Pulmonary artery endothelial cell (primary cell): Measurements from ENCODE around the gene SPATA17. TPM values are rescaled to one million over a fixed set of nuclear protein-coding genes. Genes with fewer than 3 reads are reported as not detected.
"Not testable (repeated sequence)": the region's sequence is repeated elsewhere in the genome, so short reads cannot be mapped to it uniquely, and the experiment has no call there.

Experiments used
- DNase-seq: peaks from one replicate; pipeline ENCODE4 v3.0.0-alpha.2; 2011; ENCODE audit warnings: low read depth, low spot score
- total RNA-seq: library from RNA; depleted of rRNA; stranded (reverse); fragments of >200 nt; gene quantifications from 2 replicates; pipeline ENCODE4 v1.2.3, GENCODE V29; 2014

Gene SPATA17
- total RNA-seq, 1 donor from 2014 or later, result 0.07 TPM

DNA sequence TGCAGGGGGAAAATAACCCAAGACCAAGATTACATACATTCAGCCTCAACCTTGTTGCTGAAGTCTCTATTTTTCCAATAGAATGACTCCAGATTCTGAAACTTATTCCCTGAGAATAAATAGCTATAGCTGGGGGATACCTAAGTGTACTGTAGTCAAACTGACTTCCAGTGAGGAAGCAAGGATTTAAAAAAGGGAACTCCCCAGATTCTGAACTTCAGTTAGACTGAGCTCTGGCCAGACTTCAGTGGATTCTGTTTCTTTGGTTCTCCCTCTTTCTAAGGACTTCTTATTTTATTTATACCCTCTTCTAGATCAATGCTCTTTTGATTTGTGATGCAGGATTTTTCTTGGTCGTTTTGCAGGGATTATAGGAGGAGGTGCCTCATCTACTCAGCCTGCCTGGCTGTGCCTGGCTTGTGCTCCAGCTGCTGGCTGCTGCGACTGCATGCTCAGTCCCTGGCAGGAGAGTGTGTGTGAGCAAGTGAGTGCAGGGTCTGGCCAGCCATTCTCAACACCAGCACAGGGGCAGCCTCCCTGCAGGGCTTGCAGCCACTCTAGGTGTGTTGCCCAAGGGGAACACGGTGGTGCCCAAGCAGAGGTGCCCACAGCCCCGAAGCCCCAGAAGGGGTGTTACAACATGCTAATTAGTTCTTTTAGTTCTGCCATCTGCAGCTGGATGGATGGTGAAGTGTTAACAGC is 43.0 kb downstream of the SPATA17 start:
- DNase-seq, result no peak

- no peak for DNase-seq
Observed at GRCh38 chr1:217681806-217682205, 50.7 kb downstream of the SPATA17 start.

DNA sequence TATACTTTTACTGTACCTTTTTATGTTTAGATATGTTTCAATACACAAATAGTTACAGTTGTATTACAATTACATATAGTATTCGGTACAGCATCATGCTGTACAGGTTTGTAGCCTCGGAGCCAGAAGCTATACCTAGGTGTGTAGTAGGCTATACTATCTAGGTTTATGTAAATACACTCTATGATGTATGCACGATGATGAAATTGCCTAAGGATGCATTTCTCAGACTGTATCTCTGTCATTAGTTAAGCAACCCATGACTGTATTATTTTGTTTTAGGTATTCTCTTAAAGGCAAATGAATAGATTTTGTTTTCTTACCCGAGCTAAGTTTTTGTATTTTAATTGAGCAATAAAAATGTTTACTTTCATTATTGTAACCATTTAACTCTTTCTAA is 56.4 kb downstream of the SPATA17 start:
- DNase-seq, result no peak

GRCh38 chr1:217696140-217696539 is 65.0 kb downstream of the SPATA17 start:
- not testable (repeated sequence) for DNase-seq

GRCh38 chr1:217703326-217703725 is 72.2 kb downstream of the SPATA17 start:
- no peak for DNase-seq

GRCh38 chr1:217712925-217713597 is 81.9 kb downstream of the SPATA17 start:
- no peak for DNase-seq

DNA sequence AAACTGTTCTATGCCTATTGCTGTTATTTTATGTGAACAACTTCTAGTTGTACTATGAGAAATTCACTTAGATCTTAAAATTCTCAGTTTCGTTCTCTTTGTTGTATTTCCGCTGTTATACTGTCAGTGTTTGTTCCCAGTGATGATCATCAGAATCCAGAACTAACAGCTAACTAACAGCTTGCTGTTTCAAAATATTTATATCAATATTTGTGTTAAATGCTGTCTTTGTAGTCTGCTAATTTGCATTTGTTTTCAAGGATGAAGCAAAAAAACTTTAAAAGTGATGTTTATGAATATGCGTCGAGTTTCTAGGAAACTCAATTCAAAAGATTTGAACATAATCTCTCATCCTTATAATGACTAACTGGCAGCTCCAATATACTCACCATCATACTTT is 84.5 kb downstream of the SPATA17 start:
- no peak for DNase-seq

- DNase-seq, result no peak
Observed at GRCh38 chr1:217717959-217718358, 86.8 kb downstream of the SPATA17 start.

GRCh38 chr1:217718873-217719272 is 87.7 kb downstream of the SPATA17 start:
- no peak for DNase-seq

DNA sequence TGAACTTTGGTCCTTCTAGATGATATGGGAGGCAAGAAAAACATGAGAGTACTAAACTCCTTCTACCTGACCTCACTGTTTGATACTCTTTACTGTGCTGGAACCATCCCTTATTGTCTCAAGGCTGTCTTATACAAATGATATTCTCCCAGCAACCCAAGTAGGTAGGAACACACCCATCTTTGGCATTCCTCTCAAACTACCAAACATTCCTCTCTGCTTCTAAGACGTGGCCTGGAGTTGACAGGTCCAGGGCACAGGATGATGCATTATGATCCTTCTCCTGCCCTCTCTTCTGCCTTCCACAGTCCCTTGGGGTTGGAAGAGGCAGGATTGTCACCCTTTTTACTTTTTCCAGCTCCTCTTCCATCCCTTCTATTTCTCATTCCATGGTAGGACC is 90.5 kb downstream of the SPATA17 start:
- no peak for DNase-seq

DNA sequence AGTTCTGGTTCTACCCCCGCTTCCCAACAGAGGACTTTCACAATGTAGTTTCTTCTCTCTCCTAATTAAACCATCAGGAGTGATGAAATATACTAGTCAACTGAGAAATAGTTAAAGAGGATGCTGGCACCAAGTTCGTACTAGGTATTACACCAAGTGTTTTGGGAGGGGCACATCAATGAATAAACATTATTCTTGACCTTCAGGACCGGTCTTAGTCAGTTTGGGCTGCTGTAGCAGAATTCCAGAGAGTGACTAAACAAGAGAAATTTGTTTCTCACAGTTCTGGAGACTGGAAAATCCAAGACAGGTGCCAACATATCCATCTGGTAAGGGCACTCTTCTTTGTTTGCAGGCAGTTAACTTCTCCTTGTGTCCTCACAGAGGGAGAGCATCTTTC is 103.8 kb downstream of the SPATA17 start:
- no peak for DNase-seq

- DNase-seq, result no peak
Observed at GRCh38 chr1:217747156-217747769, 116.1 kb downstream of the SPATA17 start.

GRCh38 chr1:217769768-217770167 is 138.6 kb downstream of the SPATA17 start:
- no peak for DNase-seq

DNA sequence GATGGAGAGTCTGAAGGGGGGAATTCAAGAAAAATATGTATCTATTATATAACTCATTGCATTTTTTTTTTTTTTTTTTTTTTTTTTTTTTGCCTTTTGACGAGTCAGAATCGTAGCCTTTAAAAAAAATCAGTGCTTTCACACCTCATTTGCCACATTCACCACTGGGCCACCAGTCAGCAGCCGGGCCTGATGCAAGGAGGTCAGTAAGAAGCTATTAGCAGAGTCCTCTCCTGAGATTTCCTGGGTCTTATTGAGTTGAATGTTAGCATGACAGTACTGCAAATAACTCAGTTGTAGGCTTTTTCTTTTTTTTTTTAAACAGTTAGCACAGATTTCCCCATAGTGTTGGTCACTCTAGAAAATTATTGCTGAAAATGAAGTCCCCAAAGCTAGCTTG is 139.8 kb downstream of the SPATA17 start:
- DNase-seq, result no peak

GRCh38 chr1:217776693-217777092 is 145.5 kb downstream of the SPATA17 start:
- DNase-seq, result no peak

GRCh38 chr1:217781056-217781455 is 149.9 kb downstream of the SPATA17 start:
- no peak for DNase-seq

GRCh38 chr1:217791091-217791490 is 159.9 kb downstream of the SPATA17 start:
- no peak for DNase-seq

GRCh38 chr1:217805792-217806191 is 174.6 kb downstream of the SPATA17 start:
- DNase-seq, result no peak

DNA sequence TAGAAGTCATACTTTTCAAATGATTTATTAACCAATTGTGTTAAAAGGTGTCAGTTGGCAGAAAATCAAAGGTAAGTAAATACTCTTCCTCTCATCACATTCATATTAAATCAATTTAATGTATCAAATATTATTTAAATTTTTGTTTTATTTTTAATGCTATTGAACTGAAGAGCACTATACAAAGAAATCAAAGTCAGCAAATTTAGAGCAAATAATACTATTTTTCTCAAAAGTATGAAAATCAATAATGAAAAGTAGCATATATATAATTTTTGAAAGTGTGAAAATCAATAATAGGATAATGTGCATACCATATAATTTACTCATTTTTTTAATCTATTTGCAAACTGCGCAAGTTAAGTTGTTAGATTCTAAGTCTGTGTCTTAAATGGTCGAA is 181.0 kb downstream of the SPATA17 start:
- DNase-seq, result no peak

GRCh38 chr1:217813031-217813430 is 181.9 kb downstream of the SPATA17 start:
- DNase-seq, result no peak

- no peak for DNase-seq
Observed at GRCh38 chr1:217837691-217838090, 206.5 kb downstream of the SPATA17 start.

DNA sequence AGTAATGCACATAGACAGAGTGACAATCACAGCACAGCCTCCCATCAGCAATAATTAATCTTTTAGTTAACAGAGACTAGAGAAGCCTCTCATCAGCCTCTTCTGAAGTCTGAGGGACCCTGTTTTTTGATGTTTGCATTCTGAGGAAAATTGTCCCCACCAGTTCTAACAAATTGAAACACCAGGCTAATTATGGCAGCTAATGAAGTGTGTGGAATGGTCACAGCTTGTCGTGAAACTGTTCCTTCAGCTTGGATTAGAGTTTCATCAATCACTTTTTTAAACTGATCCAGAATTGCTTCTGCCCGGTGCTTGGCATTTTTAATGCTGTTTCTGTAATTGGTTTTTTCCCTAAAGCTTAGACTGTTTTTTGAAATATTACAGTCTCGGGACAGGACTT is 208.0 kb downstream of the SPATA17 start:
- DNase-seq, result no peak

DNA sequence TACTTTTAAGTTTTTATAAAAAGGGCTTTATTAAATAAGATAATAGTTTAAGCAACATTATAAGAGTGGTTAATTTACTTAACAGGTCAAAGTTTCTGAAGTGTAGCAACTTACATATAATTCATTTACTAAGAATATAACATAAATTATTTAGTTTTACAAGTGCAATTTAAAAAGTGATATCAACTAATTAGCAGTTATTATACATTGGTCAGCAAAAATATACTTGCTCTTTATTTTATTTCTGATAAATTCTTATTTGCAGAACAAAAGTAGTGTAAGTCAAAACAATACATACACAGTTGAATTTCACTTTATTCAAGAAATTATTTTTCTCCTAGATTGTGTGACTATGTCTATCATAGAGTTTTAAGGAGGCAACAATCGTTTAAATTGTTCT is 215.6 kb downstream of the SPATA17 start:
- DNase-seq, result no peak
